ENCODE results near the gene NR3C1. TPM values are rescaled to one million over a fixed set of nuclear protein-coding genes. Genes with fewer than 3 reads are reported as not detected.

NR3C1 gene
- total and polyA plus RNA-seq, 2 of the 4 experiments (the other 2 are of a cell fraction), result 13.7 to 77.4 TPM

DNA sequence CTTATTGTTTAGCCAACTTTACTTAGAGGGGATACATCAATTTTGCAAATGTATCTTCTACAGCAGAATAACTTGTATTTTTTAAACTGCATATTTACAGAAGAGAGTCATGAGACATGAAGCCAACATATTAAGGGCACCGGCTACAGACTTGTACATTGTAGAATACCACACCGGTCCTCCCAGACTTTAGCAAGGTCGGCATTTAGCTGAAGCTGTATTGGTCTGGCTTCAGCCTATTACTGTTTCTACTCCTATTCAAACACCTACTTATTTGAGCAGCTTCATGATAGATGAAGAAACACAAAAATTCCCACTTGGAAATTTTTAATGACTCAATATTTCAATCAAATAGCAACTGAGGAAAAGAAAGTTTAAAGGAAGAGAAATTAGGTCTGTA is 33.0 kb downstream of the NR3C1 start:
- no peak for ATAC-seq (ENCODE audit: low read depth)
- H4K91ac ChIP-seq (ENCODE audit: insufficient read depth, low read depth, low read length), result no peak overlapping the region
- intact Hi-C loops (cut with micrococcal nuclease), result no loop called here

More for the DNA sequence above, 33.0 kb downstream of the NR3C1 start:
- Histone ChIP-seq H3K18ac (ENCODE audit: low read depth, low read length) (no peak overlapping the region), H3K9me1 (ENCODE audit: insufficient read depth, low read length) (0 out of 2 replicates have a peak, but pooled peaks cover 5% of the 10 kb centered on the region), H3K27ac (ENCODE audit: insufficient read depth, low read length) (no peak overlapping the region), H3K27me3 (ENCODE audit: control insufficient read depth, insufficient read depth, low read length) (no peaks in the 10 kb centered on the region), H3K56ac (ENCODE audit: extremely low read depth, insufficient read depth, low read length) (no peak overlapping the region), H3K4ac (ENCODE audit: low read depth, low read length) (no peak overlapping the region), H2BK20ac (ENCODE audit: low read depth, low read length) (no peak overlapping the region), H3K4me2 (ENCODE audit: low read depth, low read length) (no peak overlapping the region), H4K8ac (ENCODE audit: low read depth in 2 of 2, low read length in 2 of 2) (no peak overlapping the region), H2BK5ac (ENCODE audit: low read depth, low read length, poor library complexity, severe bottlenecking) (no peak overlapping the region), H4K20me1 (ENCODE audit: insufficient read depth, low read length) (peaks cover 48% of the 10 kb centered on the region), H3K4me3 (ENCODE audit: insufficient read depth, low read depth, low read length) (no peak overlapping the region), H3K36me3 (ENCODE audit: control insufficient read depth, insufficient read depth, low read length) (no peaks in the 10 kb centered on the region; the same call in 1 of the 2 replicates), H2AK9ac (replicated peaks; ENCODE audit: low read depth, low read length, poor library complexity) (no peak overlapping the region), H4K5ac (ENCODE audit: low read depth, low read length) (no peak overlapping the region), H3K79me1 (ENCODE audit: low read depth in 1 of 2, low read length in 2 of 2) (peaks cover 8 to 59% of the 10 kb centered on the region in 2 experiments; a peak in 3 of 4 replicates), H2AK5ac (ENCODE audit: low read depth, low read length) (no peak overlapping the region), H3K9me3 (ENCODE audit: control insufficient read depth, insufficient read depth, low read length) (0 out of 2 replicates have a peak, but pooled peaks cover 2% of the 10 kb centered on the region), H2BK120ac (ENCODE audit: low read depth, low read length) (no peak overlapping the region), H3K4me1 (ENCODE audit: control insufficient read depth, insufficient read depth, low read length) (0 out of 2 replicates have a peak, but pooled peaks cover 2% of the 10 kb centered on the region), H3K23ac (ENCODE audit: low read depth, low read length) (no peak overlapping the region), H2AFZ (replicated peaks; ENCODE audit: low read length, poor library complexity) (no peak overlapping the region), H2BK15ac (ENCODE audit: low read depth, low read length) (no peak overlapping the region), H3K9ac (ENCODE audit: low read depth, low read length) (no peak overlapping the region), H3K14ac (replicated peaks; ENCODE audit: low read depth, low read length) (no peak overlapping the region)
- 94% methylated on average over 3 of the region's 3 CpGs; no CpG with 5 or more reads in 1 of the 2 experiments for WGBS, 2 experiments (ENCODE audit: extremely low coverage in 2 of 2, insufficient read length in 1 of 2)
- POLR2A ChIA-PET (ENCODE audit: unreplicated experiment), result no interaction called here
- dilution Hi-C loops (cut with HindIII; ENCODE audit: low sequenced_read_pairs, unreplicated experiment), result no loop called here
- TF ChIP-seq MAFK (IDR thresholded peaks at IDR 0.05; ENCODE audit: low read depth, low read length) (peak; percentile 70), RCOR1 (IDR thresholded peaks at IDR 0.05; ENCODE audit: insufficient replicate concordance, low read length) (no peak)
- in situ Hi-C loops (cut with MboI; ENCODE audit: low sequenced_read_pairs), result no loop called here
- no peak for DNase-seq
- BruUV-seq (replicated peaks), result no TSS peak
- CTCF ChIA-PET, result no interaction called here
